Activated naive CD4-positive, alpha-beta T cell treated with anti-CD3 and anti-CD28 coated beads, Interleukin-2, amount 50 U/mL, for 72 hours (primary cell): ENCODE measurements around the gene FAM50A. TPM values are rescaled to one million over a fixed set of nuclear protein-coding genes. Genes with fewer than 3 reads are reported as not detected.
A peak's percentile ranks its signal among the peaks of the same experiment; 100 is the strongest.

Source experiments
- ATAC-seq, 2 donors: fragments of 150-1000 bp; cut with Tn5 transposase; 2 replicates each; pipeline ENCODE4 v1.10.0; 2021; ENCODE audit warnings: mild to moderate bottlenecking in 2 of 2, moderate library complexity in 2 of 2
- DNase-seq, 2 donors: peaks; one replicate each; pipeline ENCODE4 v3.0.0; 2021 to 2022; ENCODE audit warnings: low spot score in 2 of 2
- H3K27ac Mint-ChIP-seq, 2 donors: one replicate each; pipeline ENCODE4 v1.8.0; 2022; ENCODE audit warnings: mild to moderate bottlenecking in 2 of 2, mixed read lengths in 2 of 2
- H3K36me3 Mint-ChIP-seq, 2 donors: one replicate each; pipeline ENCODE4 v1.8.0; 2022; ENCODE audit warnings: mixed read lengths in 2 of 2
- H3K9me3 Mint-ChIP-seq, 2 donors: one replicate each; pipeline ENCODE4 v1.8.0; 2022; ENCODE audit warnings: mixed read lengths in 2 of 2
- total RNA-seq, 2 donors: library from RNA; stranded (reverse); gene quantifications; one replicate each; pipeline ENCODE4 v1.2.3, GENCODE V29; 2022

Gene FAM50A
- total RNA-seq, 2 donors from 2014 or later = 53.0 to 68.5 TPM

- H3K9me3 Mint-ChIP-seq = no peaks in the 10 kb centered on the region
- peak overlapping the region; percentile 35 to 87 for H3K27ac Mint-ChIP-seq
- peaks cover 5 to 11% of the 10 kb centered on the region in 2 donors for H3K36me3 Mint-ChIP-seq
- ATAC-seq (peak in 1 of 2 donors; percentile 15), DNase-seq (no peak)
These were observed 39.2 kb upstream of the FAM50A start for GRCh38 chrX:154404625-154405192.

- H3K9me3 Mint-ChIP-seq = no peaks in the 10 kb centered on the region
- ATAC-seq (no peak), DNase-seq (no peak)
- H3K36me3 Mint-ChIP-seq = no peaks in the 10 kb centered on the region
- peak overlapping the region; percentile 65 to 81 for H3K27ac Mint-ChIP-seq
These were observed 35.2 kb upstream of the FAM50A start for GRCh38 chrX:154408659-154409221.

- Mint-ChIP-seq H3K9me3 (no peaks in the 10 kb centered on the region), H3K27ac (peak within 1 kb of the TSS; percentile 65 to 81), H3K36me3 (no peaks in the 10 kb centered on the region)
- DNase-seq = no peak
- peak; percentile 7 to 42 for ATAC-seq
These were observed 34.6 kb upstream of the FAM50A start, which contains the start of gene DNASE1L1 for GRCh38 chrX:154409222-154409871. Gene DNASE1L1 (minus strand): TSS chrX:154409254. CDS start chrX:154405568, 3,686 bp downstream.

- ATAC-seq (peak; percentile 83 to 84), DNase-seq (peak; percentile 51 to 65)
- Mint-ChIP-seq H3K27ac (peak overlapping the region in 1 of 2 donors; percentile 75), H3K36me3 (no peaks in the 10 kb centered on the region), H3K9me3 (no peaks in the 10 kb centered on the region)
These were observed 32.0 kb upstream of the FAM50A start for GRCh38 chrX:154411981-154412340.

- ATAC-seq = peak; percentile 37 to 64
- H3K27ac Mint-ChIP-seq = peak overlapping the region; percentile 75 to 92
- no peaks in the 10 kb centered on the region for H3K9me3 Mint-ChIP-seq
- DNase-seq = no peak
- H3K36me3 Mint-ChIP-seq = no peaks in the 10 kb centered on the region
These were observed 31.5 kb upstream of the FAM50A start for GRCh38 chrX:154412468-154412867.

- Mint-ChIP-seq H3K27ac (peak overlapping the region in 1 of 2 donors; percentile 75), H3K9me3 (no peaks in the 10 kb centered on the region), H3K36me3 (no peaks in the 10 kb centered on the region)
- no peak for ATAC-seq
- DNase-seq = no peak
These were observed 30.8 kb upstream of the FAM50A start for GRCh38 chrX:154413142-154413541.

- Mint-ChIP-seq H3K9me3 (no peaks in the 10 kb centered on the region), H3K36me3 (no peaks in the 10 kb centered on the region), H3K27ac (no peak overlapping the region)
These were observed 26.8 kb upstream of the FAM50A start for GRCh38 chrX:154417157-154417556.

GRCh38 chrX:154419189-154419588 lies 24.8 kb upstream of the FAM50A start:
- H3K9me3 Mint-ChIP-seq = no peaks in the 10 kb centered on the region
- no peak overlapping the region for H3K27ac Mint-ChIP-seq
- H3K36me3 Mint-ChIP-seq = no peaks in the 10 kb centered on the region
- no peak for ATAC-seq
- no peak for DNase-seq

More at GRCh38 chrX:154417157-154417556, 26.8 kb upstream of the FAM50A start:
- ATAC-seq (no peak), DNase-seq (no peak)

GRCh38 chrX:154419688-154420401 lies 24.1 kb upstream of the FAM50A start:
- no peaks in the 10 kb centered on the region for H3K9me3 Mint-ChIP-seq
- DNase-seq (no peak), ATAC-seq (no peak)
- H3K27ac Mint-ChIP-seq = no peak overlapping the region
- no peaks in the 10 kb centered on the region for H3K36me3 Mint-ChIP-seq

GRCh38 chrX:154420402-154420756 lies 23.6 kb upstream of the FAM50A start:
- no peaks in the 10 kb centered on the region for H3K9me3 Mint-ChIP-seq
- ATAC-seq = no peak

GRCh38 chrX:154426916-154427770 lies 16.8 kb upstream of the FAM50A start:
- H3K9me3 Mint-ChIP-seq = no peaks in the 10 kb centered on the region
- no peak for ATAC-seq
- H3K27ac Mint-ChIP-seq = no peak overlapping the region
- DNase-seq = no peak
- H3K36me3 Mint-ChIP-seq = no peaks in the 10 kb centered on the region

More at GRCh38 chrX:154420402-154420756, 23.6 kb upstream of the FAM50A start:
- H3K36me3 Mint-ChIP-seq = no peaks in the 10 kb centered on the region
- no peak overlapping the region for H3K27ac Mint-ChIP-seq
- DNase-seq = no peak

- Mint-ChIP-seq H3K27ac (peak within 1 kb of the TSS; percentile 24 to 77), H3K36me3 (no peaks in the 10 kb centered on the region), H3K9me3 (no peaks in the 10 kb centered on the region)
- DNase-seq (peak; percentile 85 to 93), ATAC-seq (peak; percentile 99)
These were observed 15.5 kb upstream of the FAM50A start, which contains the start of gene ATP6AP1 for GRCh38 chrX:154428176-154429171. Gene ATP6AP1 (plus strand): TSS chrX:154428677. CDS start chrX:154428693, 16 bp downstream.

- DNase-seq (no peak), ATAC-seq (peak in 1 of 2 donors; percentile 13)
- Mint-ChIP-seq H3K36me3 (no peaks in the 10 kb centered on the region), H3K27ac (peak overlapping the region; percentile 24 to 63), H3K9me3 (no peaks in the 10 kb centered on the region)
These were observed 14.2 kb upstream of the FAM50A start for GRCh38 chrX:154429711-154430110.

GRCh38 chrX:154430479-154430878 lies 13.5 kb upstream of the FAM50A start:
- Mint-ChIP-seq H3K27ac (peak overlapping the region in 1 of 2 donors; percentile 3), H3K9me3 (no peaks in the 10 kb centered on the region), H3K36me3 (no peaks in the 10 kb centered on the region)
- no peak for ATAC-seq
- DNase-seq = no peak

- Mint-ChIP-seq H3K27ac (peak overlapping the region in 1 of 2 donors; percentile 3), H3K36me3 (peaks cover 0 to 2% of the 10 kb centered on the region in 2 donors), H3K9me3 (no peaks in the 10 kb centered on the region)
- ATAC-seq (no peak), DNase-seq (no peak)
These were observed 13.0 kb upstream of the FAM50A start for GRCh38 chrX:154430916-154431315.
